NT2/D1 (cell line): Measurements from ENCODE around the gene SKAP1.

ENCODE experiments used
- SUZ12 ChIP-seq: IDR thresholded peaks from 2 replicates; pipeline ENCODE4 v1.6.1; 2011; ENCODE audit not compliant: insufficient read length, insufficient read depth; ENCODE audit errors: extremely low read depth
- YY1 ChIP-seq: IDR thresholded peaks from 2 replicates; pipeline ENCODE4 v1.6.1; 2011; ENCODE audit not compliant: insufficient read length, insufficient read depth
- ZNF274 ChIP-seq: IDR thresholded peaks from 2 replicates; pipeline ENCODE4 v1.6.1; 2011; ENCODE audit warnings: mild to moderate bottlenecking, low read depth, low read length

DNA sequence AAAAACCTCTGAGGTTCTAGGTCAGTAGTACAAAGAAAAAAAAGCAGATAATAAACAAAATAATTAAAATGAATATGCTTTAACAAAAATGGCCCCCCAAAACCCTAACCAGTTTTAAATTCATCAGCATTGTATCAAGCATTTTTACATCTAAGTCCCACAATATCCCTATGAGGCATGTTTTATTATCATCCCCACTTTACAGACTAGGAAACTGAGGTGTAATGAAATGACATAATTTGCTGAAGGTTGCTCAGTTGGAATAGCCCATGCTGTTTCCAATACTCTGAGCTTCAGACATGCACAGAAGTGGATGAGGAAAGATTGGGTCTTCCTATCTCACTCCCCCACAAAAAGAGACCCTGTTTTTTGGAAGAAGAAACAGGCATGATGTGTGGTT is 234.1 kb downstream of the SKAP1 start:
- no peak for TF ChIP-seq ZNF274
- no peak for TF ChIP-seq YY1
- TF ChIP-seq SUZ12: no peak
